LNCAP (cell line): ENCODE results near the gene SEC14L5.

Experiments
- CTCF ChIP-seq: fragments of 450-650 bp; IDR thresholded peaks from 2 replicates; pipeline ENCODE4 v1.5.1; 2017; ENCODE audit warnings: mild to moderate bottlenecking

Gene SEC14L5

GRCh38 chr16:4987580-4988374 is 29.6 kb downstream of the SEC14L5 start:
- no peak for TF ChIP-seq CTCF

GRCh38 chr16:4988647-4989046 is 30.5 kb downstream of the SEC14L5 start:
- no peak for TF ChIP-seq CTCF

DNA sequence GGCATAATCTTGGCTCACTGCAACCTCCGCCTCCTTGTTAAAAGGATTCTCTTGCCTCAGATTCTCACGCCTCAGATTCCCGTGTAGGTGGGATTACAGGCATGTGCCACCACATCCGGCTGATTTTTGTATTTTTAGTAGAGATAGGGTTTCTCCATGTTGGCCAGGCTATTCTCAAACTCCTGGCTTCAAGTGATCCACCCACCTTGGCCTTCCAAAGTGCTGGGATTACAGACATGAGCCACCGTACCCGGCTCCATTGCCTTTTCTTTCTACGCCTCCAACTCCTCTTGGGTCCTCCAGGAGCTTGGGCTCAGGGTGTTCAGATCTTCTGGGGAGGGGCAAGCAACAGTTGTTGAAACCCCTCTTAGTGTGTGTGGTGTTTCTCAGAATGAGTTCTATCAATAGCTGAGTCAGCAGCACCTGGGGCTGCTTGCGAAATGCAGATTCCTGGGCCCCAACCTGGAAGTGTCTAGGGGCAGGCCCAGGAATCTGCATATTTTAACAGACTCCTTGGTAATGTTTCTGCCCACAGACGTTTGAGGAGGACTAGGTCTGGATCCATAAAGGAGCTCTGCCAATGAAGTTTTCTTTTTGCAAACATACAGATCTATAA is 31.4 kb downstream of the SEC14L5 start:
- no peak for TF ChIP-seq CTCF

DNA sequence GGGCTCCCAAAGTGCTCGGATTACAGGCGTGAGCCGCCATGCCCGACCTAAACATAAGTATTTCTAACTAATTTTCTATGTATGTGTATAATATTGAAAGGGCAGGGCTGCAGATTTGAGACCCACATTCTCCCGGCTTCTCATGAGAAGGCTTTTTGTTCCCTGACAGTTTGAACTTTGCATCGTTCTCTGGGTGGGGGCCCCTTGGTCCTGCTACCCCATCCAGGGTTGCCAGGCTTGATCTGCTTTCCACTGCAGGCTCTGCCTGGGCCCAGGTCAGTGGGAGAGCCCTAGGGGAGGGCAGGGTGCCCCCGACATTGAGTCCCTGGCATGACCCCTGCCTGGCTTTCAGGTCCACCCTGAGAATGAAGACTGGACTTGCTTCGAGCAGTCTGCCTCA is 32.3 kb downstream of the SEC14L5 start:
- TF ChIP-seq CTCF, result no peak

DNA sequence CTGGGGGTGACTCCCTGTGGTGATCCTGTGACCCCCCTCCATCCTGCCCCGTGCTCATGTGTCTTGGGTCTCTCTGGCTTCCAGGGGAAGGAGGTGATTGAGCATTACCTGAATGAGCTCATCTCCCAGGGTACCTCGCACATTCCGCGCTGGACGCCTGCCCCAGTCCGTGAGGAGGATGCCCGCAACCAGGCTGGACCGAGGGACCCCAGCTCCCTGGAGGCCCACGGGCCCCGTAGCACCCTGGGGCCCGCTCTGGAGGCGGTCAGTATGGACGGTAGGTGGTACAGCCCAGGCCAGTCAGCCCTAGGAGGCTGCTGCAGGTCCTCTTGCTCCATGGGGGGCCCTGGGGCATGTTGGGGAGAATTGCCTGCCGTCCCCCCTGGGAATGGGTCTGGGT is 33.6 kb downstream of the SEC14L5 start:
- TF ChIP-seq CTCF, result no peak

GRCh38 chr16:4994719-4995434 is 36.7 kb downstream of the SEC14L5 start:
- no peak for TF ChIP-seq CTCF

DNA sequence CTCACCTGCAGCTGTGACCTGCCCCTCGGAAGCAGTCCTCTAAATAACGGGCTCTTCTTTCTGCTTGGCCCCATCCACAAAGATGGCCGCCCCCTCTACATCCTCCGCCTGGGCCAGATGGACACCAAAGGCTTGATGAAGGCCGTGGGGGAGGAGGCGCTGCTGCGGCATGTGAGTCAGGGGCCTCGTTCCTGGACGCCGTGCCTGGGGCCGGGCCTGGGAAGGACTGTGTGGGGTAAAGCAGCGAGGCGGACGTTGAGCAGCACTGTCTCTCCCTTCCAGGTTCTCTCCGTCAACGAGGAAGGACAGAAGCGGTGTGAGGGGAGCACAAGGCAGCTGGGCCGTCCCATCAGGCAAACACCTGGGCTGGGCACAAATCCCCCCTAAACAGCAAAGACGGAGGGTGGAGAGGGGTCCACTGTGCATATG is 42.5 kb downstream of the SEC14L5 start:
- TF ChIP-seq CTCF, result no peak
